PC-3 (cell line): ENCODE results near the gene NXPH4. TPM values are rescaled to one million over a fixed set of nuclear protein-coding genes. Genes with fewer than 3 reads are reported as not detected.

Experiments
- ATAC-seq: fragments of 200-7000 bp; cut with Tn5 transposase; 2 replicates; pipeline ENCODE4 v1.9.1; 2020; ENCODE audit warnings: mild to moderate bottlenecking, moderate library complexity
- BruUV-seq: library from RNA; stranded (reverse); fragments of 400-500 nt; replicated peaks from 2 replicates; lab custom pipeline; 2021; lab: Mats Ljungman, UMichigan
- CTCF ChIA-PET: fragments of 300-600 bp; sonication (Branson Sonifier 250); formaldehyde crosslinking; loops from one replicate; lab custom pipeline; 2022; ENCODE audit warnings: antibody characterized with exemption; lab: Charles Lee
- POLR2A ChIA-PET: fragments of 300-600 bp; sonication (Branson Sonifier 250); formaldehyde crosslinking; loops from one replicate; lab custom pipeline; 2022; ENCODE audit warnings: antibody characterized with exemption; ENCODE audit not compliant: unreplicated experiment; lab: Charles Lee
- DNase-seq: peaks from one replicate; pipeline ENCODE4 v3.0.0-alpha.2; 2015
- H2AFZ ChIP-seq: fragments of 300-600 bp; sonication (generic); 2 replicates; pipeline ENCODE4 v1.6.0; 2016; ENCODE audit warnings: antibody characterized with exemption, low read length
- H3F3A ChIP-seq: fragments of 300-600 bp; sonication (generic); one replicate; pipeline ENCODE4 v1.6.0; 2017; ENCODE audit warnings: antibody characterized with exemption, low read length, control low read depth, mild to moderate bottlenecking; ENCODE audit not compliant: unreplicated experiment
- H3K27ac ChIP-seq: fragments of 300-600 bp; sonication (generic); 2 replicates; pipeline ENCODE4 v1.5.1; 2016; ENCODE audit warnings: mild to moderate bottlenecking, low read length
- H3K27me3 ChIP-seq: fragments of 300-600 bp; sonication (generic); 2 replicates; pipeline ENCODE4 v1.6.1; 2016; ENCODE audit warnings: low read length, mixed read lengths
- H3K36me3 ChIP-seq: fragments of 300-600 bp; sonication (generic); 2 replicates; pipeline ENCODE4 v1.6.1; 2016; ENCODE audit warnings: low read depth, mixed run types, low read length, mixed read lengths
- H3K4me1 ChIP-seq: fragments of 300-600 bp; sonication (generic); 2 replicates; pipeline ENCODE4 v1.5.1; 2016; ENCODE audit warnings: low read length; ENCODE audit not compliant: insufficient read depth
- H3K4me2 ChIP-seq: fragments of 300-600 bp; sonication (generic); 2 replicates; pipeline ENCODE4 v1.6.0; 2016; ENCODE audit warnings: low read length
- H3K4me3 ChIP-seq: fragments of 300-600 bp; sonication (generic); 2 replicates; pipeline ENCODE4 v1.5.1; 2016; ENCODE audit warnings: mild to moderate bottlenecking, low read length, mixed read lengths
- H3K79me2 ChIP-seq: fragments of 300-600 bp; sonication (generic); 2 replicates; pipeline ENCODE4 v1.6.1; 2017; ENCODE audit warnings: low read length, mixed read lengths
- H3K9ac ChIP-seq: fragments of 300-600 bp; sonication (generic); 2 replicates; pipeline ENCODE4 v1.6.0; 2016; ENCODE audit warnings: mild to moderate bottlenecking, low read length
- H3K9me2 ChIP-seq: fragments of 300-600 bp; sonication (generic); replicated peaks from 2 replicates; pipeline ENCODE4 v1.6.1; 2016; ENCODE audit warnings: mixed run types, low read length, mixed read lengths
- H3K9me3 ChIP-seq: fragments of 300-600 bp; sonication (generic); 2 replicates; pipeline ENCODE4 v1.6.1; 2016; ENCODE audit warnings: low read length, mixed read lengths
- H4K20me1 ChIP-seq: fragments of 300-600 bp; sonication (generic); 2 replicates; pipeline ENCODE4 v1.6.1; 2016; ENCODE audit warnings: low read length, mixed read lengths
- EZH2 ChIP-seq: fragments of 300-600 bp; sonication (generic); IDR thresholded peaks from one replicate; pipeline ENCODE4 v1.6.1; 2017; ENCODE audit warnings: antibody characterized with exemption, mild to moderate bottlenecking, low read length; ENCODE audit not compliant: unreplicated experiment
- EZH2phosphoT487 ChIP-seq: fragments of 300-600 bp; sonication (generic); IDR thresholded peaks from 2 replicates; pipeline ENCODE4 v1.6.1; 2018; ENCODE audit warnings: mild to moderate bottlenecking, antibody characterized with exemption, low read length, borderline replicate concordance
- intact Hi-C: fragments of 100-400 bp; cut with micrococcal nuclease; formaldehyde crosslinking; loops from 2 replicates; pipeline ENCODE4 v1.9.0; 2023
- total RNA-seq: library from RNA; depleted of rRNA; stranded (reverse); fragments of >200 nt; gene quantifications from 2 replicates; pipeline ENCODE4 v1.2.3, GENCODE V29; 2014
- TF ChIP-seq, protein P1 (sequence below): fragments of 300-600 bp; sonication (generic); conservative IDR thresholded peaks from 2 replicates; pipeline ENCODE4 v1.5.1; 2017; ENCODE audit warnings: antibody characterized with exemption, low read depth, mild to moderate bottlenecking, low read length

NXPH4 gene
- total RNA-seq, 1 experiment from 2014 or later = 15.1 TPM

DNA sequence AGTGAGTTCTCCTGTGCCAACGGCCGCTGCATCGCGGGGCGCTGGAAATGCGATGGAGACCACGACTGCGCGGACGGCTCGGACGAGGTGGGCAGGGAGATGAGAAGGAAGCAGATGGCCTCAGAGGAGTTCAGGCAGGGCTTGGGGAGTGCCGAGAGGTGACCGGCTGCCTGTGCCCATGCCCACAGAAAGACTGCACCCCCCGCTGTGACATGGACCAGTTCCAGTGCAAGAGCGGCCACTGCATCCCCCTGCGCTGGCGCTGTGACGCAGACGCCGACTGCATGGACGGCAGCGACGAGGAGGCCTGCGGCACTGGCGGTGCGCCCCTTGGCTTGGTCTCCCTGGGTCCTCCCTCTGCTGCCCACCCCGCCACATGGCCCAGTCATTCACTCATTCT is 13.4 kb upstream of the NXPH4 start:
- H3K4me3 ChIP-seq = no peak overlapping the region
- no TSS peak for BruUV-seq
- DNase-seq (no peak), ATAC-seq (no peak)
- no peaks in the 10 kb centered on the region for H3K9me3 ChIP-seq
- H3K27me3 ChIP-seq = no peaks in the 10 kb centered on the region
- no peak overlapping the region for H2AFZ ChIP-seq
- ChIA-PET CTCF (no interaction called here), POLR2A (no interaction called here)
- H3F3A ChIP-seq = no peaks in the 10 kb centered on the region
- no peak overlapping the region for H3K9ac ChIP-seq
- H3K4me1 ChIP-seq = no peaks in the 10 kb centered on the region
- no peak overlapping the region for H3K4me2 ChIP-seq
- intact Hi-C loops = no loop called here
- TF ChIP-seq EZH2 (no peak), EZH2phosphoT487 (no peak)
- TF ChIP-seq, protein P1, sequence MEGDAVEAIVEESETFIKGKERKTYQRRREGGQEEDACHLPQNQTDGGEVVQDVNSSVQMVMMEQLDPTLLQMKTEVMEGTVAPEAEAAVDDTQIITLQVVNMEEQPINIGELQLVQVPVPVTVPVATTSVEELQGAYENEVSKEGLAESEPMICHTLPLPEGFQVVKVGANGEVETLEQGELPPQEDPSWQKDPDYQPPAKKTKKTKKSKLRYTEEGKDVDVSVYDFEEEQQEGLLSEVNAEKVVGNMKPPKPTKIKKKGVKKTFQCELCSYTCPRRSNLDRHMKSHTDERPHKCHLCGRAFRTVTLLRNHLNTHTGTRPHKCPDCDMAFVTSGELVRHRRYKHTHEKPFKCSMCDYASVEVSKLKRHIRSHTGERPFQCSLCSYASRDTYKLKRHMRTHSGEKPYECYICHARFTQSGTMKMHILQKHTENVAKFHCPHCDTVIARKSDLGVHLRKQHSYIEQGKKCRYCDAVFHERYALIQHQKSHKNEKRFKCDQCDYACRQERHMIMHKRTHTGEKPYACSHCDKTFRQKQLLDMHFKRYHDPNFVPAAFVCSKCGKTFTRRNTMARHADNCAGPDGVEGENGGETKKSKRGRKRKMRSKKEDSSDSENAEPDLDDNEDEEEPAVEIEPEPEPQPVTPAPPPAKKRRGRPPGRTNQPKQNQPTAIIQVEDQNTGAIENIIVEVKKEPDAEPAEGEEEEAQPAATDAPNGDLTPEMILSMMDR = no peak
- no peak overlapping the region for H3K27ac ChIP-seq
- no peaks in the 10 kb centered on the region; the same call in 1 of the 2 replicates for H3K36me3 ChIP-seq
- no peaks in the 10 kb centered on the region for H3K9me2 ChIP-seq
- H4K20me1 ChIP-seq = no peaks in the 10 kb centered on the region
- no peaks in the 10 kb centered on the region for H3K79me2 ChIP-seq

DNA sequence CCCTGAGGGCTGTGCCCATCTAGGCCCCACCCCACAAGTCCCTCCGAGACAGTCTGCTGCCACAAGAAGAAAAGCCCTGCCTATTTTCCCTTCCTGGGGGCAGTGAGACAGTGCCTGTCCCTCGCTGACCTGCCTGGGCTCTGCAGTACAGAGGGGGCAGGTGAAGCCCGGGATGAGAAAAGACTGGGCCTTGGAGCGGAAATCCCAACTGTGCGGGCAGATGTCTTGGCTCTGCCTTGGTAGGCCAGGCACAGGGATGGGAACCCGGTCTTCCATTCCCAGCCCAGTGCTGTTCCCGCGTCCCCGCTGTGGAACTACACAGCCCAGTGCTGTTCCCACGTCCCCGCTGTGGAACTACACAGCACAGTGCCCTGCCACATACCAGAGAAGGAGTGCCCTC is 12.8 kb upstream of the NXPH4 start:
- POLR2A ChIA-PET = no interaction called here
- DNase-seq = no peak
- no peak overlapping the region for H2AFZ ChIP-seq

DNA sequence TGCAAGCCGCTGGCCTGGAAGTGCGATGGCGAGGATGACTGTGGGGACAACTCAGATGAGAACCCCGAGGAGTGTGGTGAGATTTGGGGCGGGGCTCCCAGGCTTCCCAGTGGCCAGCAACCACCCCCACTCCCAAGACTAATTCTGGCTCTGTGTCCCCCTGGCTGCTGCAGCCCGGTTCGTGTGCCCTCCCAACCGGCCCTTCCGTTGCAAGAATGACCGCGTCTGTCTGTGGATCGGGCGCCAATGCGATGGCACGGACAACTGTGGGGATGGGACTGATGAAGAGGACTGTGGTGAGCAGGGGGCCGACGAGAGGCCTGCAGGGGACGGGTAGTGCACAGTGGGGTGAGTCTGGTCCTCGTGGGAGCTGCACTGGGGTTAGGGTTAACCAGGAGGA is 12.1 kb upstream of the NXPH4 start:
- DNase-seq (no peak), ATAC-seq (no peak)
- H3K4me2 ChIP-seq = no peak overlapping the region
- no peaks in the 10 kb centered on the region for H3K27me3 ChIP-seq
- H3K9ac ChIP-seq = no peak overlapping the region
- H3K9me2 ChIP-seq = no peaks in the 10 kb centered on the region
- H2AFZ ChIP-seq = no peak overlapping the region
- H3K27ac ChIP-seq = no peak overlapping the region
- no peaks in the 10 kb centered on the region for H3K9me3 ChIP-seq
- ChIA-PET POLR2A (no interaction called here), CTCF (no interaction called here)
- H4K20me1 ChIP-seq = no peaks in the 10 kb centered on the region
- BruUV-seq = TSS peak; percentile 27
- intact Hi-C loops = no loop called here
- no peaks in the 10 kb centered on the region for H3K79me2 ChIP-seq
- H3F3A ChIP-seq = no peaks in the 10 kb centered on the region
- TF ChIP-seq EZH2 (no peak), EZH2phosphoT487 (no peak)
- TF ChIP-seq, protein P1 = no peak
- H3K4me1 ChIP-seq = no peaks in the 10 kb centered on the region
- H3K36me3 ChIP-seq = no peaks in the 10 kb centered on the region; the same call in 1 of the 2 replicates
- H3K4me3 ChIP-seq = no peak overlapping the region

More for the DNA sequence above, 12.8 kb upstream of the NXPH4 start:
- Histone ChIP-seq H4K20me1 (no peaks in the 10 kb centered on the region), H3K4me3 (no peak overlapping the region), H3K9me3 (no peaks in the 10 kb centered on the region), H3K79me2 (no peaks in the 10 kb centered on the region), H3K9me2 (no peaks in the 10 kb centered on the region), H3K4me1 (no peaks in the 10 kb centered on the region), H3K27ac (no peak overlapping the region), H3K27me3 (no peaks in the 10 kb centered on the region), H3K9ac (no peak overlapping the region), H3F3A (no peaks in the 10 kb centered on the region), H3K36me3 (no peaks in the 10 kb centered on the region; the same call in 1 of the 2 replicates), H3K4me2 (no peak overlapping the region)
- CTCF ChIA-PET = no interaction called here
- ATAC-seq = no peak
- no peak for TF ChIP-seq EZH2phosphoT487
- TF ChIP-seq EZH2 = no peak
- TF ChIP-seq, protein P1 = no peak
- no TSS peak for BruUV-seq
- intact Hi-C loops = no loop called here
